ENCODE data around the gene CMIP.
A peak's percentile ranks its signal among the peaks of the same experiment; 100 is the strongest.

Gene CMIP

GRCh38 chr16:81718637-81719036, 274.0 kb downstream of the CMIP start:
- no peak overlapping the region for H3K4me3 ChIP-seq (ENCODE audit: low read depth, low read length)
- DNase-seq (ENCODE audit: low read depth, low spot score), result no peak
- TF ChIP-seq CTCF (IDR thresholded peaks at IDR 0.05; ENCODE audit: low read depth, low read length), result no peak
- in situ Hi-C loops (cut with HindIII; ENCODE audit: low sequenced_read_pairs), result no loop called here

GRCh38 chr16:81719993-81720392, 275.4 kb downstream of the CMIP start:
- no peak for DNase-seq (ENCODE audit: low read depth, low spot score)
- in situ Hi-C loops (cut with HindIII; ENCODE audit: low sequenced_read_pairs), result no loop called here
- H3K4me3 ChIP-seq (ENCODE audit: low read depth, low read length), result no peak overlapping the region
- no peak for TF ChIP-seq CTCF (IDR thresholded peaks at IDR 0.05; ENCODE audit: low read depth, low read length)

- no peak for TF ChIP-seq CTCF (IDR thresholded peaks at IDR 0.05; ENCODE audit: low read depth, low read length)
- DNase-seq (ENCODE audit: low read depth, low spot score), result no peak
- in situ Hi-C loops (cut with HindIII; ENCODE audit: low sequenced_read_pairs), result no loop called here
These were observed 276.6 kb downstream of the CMIP start for GRCh38 chr16:81720973-81721906.

GRCh38 chr16:81723098-81723723, 278.6 kb downstream of the CMIP start:
- H3K4me3 ChIP-seq (ENCODE audit: low read depth, low read length), result no peak overlapping the region
- peak; percentile 84 for DNase-seq (ENCODE audit: low read depth, low spot score)
- in situ Hi-C loops (cut with HindIII; ENCODE audit: low sequenced_read_pairs), result no loop called here

More at GRCh38 chr16:81720973-81721906, 276.6 kb downstream of the CMIP start:
- no peak overlapping the region for H3K4me3 ChIP-seq (ENCODE audit: low read depth, low read length)

GRCh38 chr16:81728435-81728834, 283.8 kb downstream of the CMIP start:
- DNase-seq (ENCODE audit: low read depth, low spot score), result no peak
- TF ChIP-seq CTCF (IDR thresholded peaks at IDR 0.05; ENCODE audit: low read depth, low read length), result no peak

More at GRCh38 chr16:81723098-81723723, 278.6 kb downstream of the CMIP start:
- TF ChIP-seq CTCF (IDR thresholded peaks at IDR 0.05; ENCODE audit: low read depth, low read length), result peak; percentile 56

GRCh38 chr16:81729451-81729850, 284.8 kb downstream of the CMIP start:
- in situ Hi-C loops (cut with HindIII; ENCODE audit: low sequenced_read_pairs), result no loop called here
- DNase-seq (ENCODE audit: low read depth, low spot score), result no peak
- TF ChIP-seq CTCF (IDR thresholded peaks at IDR 0.05; ENCODE audit: low read depth, low read length), result peak; percentile 6
- no peak overlapping the region for H3K4me3 ChIP-seq (ENCODE audit: low read depth, low read length)

More at GRCh38 chr16:81728435-81728834, 283.8 kb downstream of the CMIP start:
- in situ Hi-C loops (cut with HindIII; ENCODE audit: low sequenced_read_pairs), result no loop called here
- no peak overlapping the region for H3K4me3 ChIP-seq (ENCODE audit: low read depth, low read length)
